DMS 273 (cell line): ENCODE measurements around the gene HERC6.
"Not testable (repeated sequence)": the region's sequence is repeated elsewhere in the genome, so short reads cannot be mapped to it uniquely, and the experiment has no call there.

Experiments used
- DNase-seq: peaks from one replicate; lab custom pipeline; 2025; ENCODE audit not compliant: unreplicated experiment; lab: John Stamatoyannopoulos, UW

The HERC6 gene

DNA sequence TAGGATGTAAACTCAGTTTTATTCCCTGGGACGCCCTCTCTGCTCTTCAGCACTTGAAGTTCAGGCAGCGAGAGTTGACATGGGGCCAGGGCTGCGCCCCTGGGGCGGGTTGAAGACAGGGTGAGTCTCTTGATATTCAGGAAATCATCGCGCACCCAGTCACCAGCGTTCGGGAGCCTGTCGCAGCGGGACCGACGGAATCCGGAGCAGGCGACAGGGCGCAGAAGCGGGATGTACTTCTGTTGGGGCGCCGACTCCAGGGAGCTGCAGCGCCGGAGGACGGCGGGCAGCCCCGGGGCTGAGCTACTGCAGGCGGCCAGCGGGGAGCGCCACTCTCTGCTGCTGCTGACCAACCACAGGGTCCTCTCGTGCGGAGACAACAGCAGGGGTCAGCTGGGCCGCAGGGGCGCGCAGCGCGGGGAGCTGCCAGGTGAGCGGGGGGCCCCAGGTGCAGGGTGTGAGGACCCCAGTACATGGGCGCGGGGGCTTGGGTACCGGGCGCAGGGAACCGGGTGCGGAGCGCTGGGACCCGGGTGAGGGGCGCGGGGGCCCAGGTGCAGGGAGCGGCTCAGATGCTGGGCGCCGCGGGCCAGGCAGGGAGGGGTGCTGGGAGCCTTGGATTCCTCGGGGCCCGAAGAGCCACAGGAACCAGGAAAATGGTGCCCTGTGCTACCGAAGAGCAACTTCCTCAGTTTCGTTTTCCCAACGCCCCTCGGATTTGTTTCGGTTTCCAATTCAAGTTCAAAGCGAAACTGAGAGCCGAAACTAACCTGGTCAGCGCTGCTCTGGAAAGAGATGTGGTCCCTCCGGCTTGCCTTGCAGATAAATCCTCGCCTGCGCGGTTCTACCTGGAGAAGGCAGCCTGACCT lies at the start of gene HERC6:
HERC6 (plus strand) TSS at position 162 of the 869 bp plus-strand sequence; CDS start at position 232, 70 bp downstream.
- peak; percentile 83 for DNase-seq

DNA sequence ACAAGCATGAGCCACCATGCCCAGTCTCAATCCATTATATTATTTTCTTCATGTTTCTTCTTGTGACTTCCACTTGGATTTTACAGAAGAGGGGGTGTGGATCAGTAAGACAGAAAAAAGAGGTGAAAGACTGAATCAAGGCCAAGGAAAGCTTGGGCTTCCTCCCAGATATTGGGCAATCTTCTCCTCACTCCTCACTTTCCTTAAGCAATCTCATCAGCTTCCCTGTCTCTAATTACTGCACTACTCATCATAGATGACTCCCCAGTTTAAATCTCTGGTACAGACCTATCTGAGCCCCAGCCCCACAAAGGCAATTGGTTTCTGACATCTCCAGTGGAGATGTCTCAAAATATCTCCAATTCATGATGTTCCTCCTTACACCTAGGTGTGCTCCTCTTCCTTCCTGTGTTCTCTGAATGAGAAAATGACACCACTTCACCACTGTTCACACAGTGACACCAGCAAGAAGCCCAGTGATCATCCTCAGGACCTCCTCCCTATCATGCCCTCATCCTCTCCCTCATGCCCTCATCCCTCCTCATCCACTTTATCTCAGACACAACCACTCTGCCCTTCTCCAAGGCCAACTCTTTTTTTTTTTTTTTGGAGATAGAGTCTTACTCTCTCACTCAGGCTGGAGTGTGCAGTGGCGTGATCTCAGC lies 44.8 kb upstream of the HERC6 start:
- no peak for DNase-seq

DNA sequence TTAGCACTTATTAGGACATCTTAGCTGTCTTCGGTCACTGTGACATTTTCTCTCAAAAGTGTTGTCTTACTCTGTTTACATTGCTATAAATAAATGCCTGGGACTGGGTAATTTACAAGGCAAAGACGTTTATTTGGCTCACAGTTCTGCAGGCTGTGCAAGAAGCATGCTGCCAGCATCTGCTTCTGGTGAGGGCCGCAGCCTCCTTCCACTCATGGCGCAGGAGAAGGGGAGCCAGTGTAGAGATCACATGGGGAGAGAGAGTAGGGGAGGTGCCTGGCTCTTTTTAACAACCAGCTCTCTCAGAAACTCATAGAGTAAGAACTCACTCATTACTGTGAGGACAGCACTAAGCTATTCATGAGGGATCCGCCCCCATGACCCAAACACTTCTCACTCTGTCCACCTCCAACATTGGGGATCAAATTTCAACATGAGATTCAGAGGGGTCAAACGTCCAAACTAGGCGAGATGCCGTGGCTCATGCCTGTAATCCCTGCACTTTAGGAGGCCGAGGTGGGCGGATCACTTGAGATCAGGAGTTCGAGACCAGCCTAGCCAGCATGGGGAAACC lies 43.5 kb upstream of the HERC6 start:
- no peak for DNase-seq

DNA sequence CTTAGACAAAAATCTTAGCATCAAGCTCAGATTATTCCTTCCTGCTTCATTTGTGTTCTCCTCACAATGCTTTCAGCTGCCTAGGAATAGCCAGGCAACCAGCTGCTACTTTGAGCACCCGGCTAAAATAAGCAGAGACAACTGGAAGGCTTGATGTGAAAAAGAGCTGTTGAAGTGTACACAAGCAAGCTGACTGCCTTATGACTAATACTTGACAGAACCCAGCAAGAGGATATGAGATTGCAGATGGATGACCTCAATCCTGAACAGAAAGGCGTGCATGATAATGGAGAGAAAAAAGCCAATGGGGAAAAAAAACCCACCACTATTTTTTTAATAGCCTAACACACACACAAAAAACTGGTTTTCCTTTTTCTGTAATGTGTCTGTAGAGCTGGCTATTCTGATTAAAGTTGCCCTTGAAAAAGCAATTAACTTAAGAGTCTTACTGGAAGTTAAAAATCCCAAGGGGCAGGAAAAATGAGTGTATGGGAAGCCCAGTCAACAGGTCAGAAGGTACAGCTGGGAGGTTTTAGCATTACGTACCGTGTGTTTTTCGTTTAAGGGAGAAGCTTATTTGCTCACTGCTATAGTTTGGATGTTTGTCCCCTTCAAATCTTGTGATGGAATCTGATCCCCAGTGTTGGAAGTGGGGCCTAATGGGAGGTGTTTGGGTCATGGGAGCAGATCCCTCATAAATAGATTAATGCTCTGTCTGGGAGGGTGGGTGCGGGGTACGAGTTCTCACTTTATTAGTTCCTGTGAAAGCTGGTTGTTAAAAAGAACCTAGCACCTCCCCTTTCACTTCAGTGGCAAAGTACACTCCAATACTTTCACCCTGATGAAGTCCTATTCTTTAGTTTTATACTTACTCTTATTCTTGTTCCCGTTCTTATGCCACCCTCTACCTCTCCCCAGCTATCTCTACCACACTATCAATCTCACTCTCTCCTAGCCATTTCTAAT lies 37.1 kb upstream of the HERC6 start:
- peak; percentile 49 for DNase-seq

DNA sequence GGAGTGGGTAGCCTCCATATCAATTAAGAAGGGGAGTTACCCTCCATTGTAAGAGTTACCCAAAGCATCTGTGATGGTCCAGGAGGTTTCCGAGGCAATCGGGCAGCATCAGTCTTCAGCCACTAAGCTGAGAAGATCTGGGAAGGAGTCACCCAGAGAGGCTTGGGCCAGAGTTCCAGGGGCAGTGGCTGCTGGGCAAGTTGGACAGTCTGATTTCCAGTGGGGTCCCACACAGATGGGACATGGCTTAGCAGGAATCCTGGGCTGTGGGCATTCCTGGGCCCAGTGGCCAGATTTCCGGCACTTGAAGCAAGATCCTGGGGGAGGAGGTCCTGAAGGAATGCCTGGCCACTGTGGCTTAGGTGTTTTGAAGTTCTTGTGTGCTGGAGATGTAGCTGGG lies 31.8 kb upstream of the HERC6 start:
- not testable (repeated sequence) for DNase-seq

DNA sequence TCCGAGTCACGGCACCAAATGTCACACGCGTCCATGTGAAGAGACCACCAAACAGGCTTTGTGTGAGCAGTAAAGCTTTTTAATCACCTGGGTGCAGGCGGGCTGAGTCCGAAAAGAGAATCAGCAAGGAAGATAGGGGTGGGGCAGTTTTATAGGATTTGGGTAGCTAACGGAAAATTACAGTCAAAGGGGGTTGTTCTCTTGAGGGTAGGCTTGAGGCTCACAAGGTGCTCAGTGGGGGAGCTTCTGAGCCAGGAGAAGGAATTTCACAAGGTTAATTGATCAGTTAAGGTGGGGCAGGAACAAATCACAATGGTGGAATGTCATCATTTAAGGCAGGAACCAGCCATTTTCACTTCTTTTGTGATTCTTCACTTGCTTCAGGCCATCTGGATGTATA lies 29.9 kb upstream of the HERC6 start:
- not testable (repeated sequence) for DNase-seq

DNA sequence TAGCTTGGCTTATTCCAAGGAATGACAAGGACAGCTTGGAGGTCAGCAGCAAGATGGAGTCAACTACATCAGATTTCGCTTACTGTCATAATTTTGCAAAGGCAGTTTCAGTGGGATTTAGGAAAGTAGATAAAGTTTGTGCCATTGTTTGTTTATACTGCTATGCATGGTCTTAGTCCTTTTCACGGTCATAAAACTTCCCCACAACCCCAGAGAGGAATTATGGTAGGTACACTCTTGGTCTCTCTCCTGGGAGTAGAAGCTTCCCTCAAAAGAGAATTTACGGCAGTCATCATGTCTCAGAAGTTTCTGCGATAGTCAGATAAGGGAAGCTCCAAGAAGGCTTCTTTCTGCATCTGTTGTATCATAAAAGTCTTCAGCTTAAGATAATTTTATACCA lies 27.9 kb upstream of the HERC6 start:
- DNase-seq: no peak

DNA sequence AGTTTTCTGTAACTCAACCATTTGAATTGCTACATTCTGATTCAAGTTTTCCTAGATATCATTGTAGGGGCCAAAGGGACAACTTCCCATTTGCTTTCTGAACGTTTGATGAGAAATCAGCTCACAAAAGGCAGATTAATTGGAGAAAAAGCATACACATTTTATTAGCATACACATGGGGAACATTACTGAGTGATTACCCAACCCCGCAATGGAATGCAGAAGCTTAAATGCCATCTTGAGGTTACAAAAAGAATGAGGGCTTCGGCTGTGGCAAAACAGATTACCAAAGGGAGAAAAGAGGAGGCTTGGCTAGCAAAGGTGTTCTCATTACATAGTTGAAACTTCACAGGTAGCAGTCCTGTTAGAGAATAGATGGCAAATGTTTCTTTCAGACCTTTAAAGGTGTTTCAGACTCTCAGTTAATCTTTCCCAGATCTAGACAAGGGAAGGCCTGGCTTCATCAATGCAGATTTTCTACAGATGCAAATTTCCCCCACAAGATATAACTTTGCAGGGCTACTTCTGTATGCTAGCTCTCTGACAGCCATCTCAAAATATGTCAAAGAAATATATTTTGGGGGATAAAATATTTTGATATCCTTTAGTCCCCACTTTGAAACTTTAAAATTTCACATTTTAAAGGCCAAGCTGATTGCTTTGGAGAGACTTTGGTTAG lies 26.5 kb upstream of the HERC6 start:
- no peak for DNase-seq

DNA sequence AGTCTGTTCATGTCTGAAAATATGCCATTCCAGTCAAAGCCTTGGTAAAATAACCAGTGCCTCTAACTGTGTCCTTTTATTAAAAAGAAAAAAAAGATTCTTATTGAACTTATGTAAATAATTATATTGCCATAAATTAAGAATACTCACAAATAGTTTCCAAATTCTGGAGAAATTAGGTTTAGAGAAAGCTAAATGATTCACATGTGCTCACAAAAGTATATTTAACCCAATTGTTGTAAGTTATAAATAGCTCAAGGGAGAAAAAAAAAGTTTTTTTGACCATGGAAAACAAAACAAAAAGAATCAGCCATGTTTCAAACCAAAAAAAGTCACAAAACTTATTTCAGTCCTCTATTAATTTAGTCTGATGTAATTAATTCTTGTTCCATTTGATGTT lies 25.3 kb upstream of the HERC6 start:
- DNase-seq: no peak

DNA sequence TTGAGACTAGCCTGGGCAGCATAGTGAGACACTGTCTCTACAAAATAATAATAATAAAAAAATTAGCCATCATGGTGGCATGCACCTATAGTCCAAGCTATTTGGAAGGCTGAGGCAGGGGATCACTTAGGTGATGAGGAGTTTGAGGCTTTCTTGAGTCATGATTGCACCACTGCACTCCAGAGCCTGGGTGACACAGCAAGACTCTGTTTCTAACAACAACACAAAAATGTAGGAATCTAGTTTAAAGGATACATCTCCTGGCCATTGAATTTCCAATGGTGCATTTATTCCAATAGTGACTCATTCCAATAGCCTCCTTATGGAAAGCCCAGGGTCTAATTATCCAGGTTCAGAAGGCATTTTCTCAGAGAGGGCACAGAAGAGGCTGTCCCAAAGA lies 21.9 kb upstream of the HERC6 start:
- DNase-seq: no peak

DNA sequence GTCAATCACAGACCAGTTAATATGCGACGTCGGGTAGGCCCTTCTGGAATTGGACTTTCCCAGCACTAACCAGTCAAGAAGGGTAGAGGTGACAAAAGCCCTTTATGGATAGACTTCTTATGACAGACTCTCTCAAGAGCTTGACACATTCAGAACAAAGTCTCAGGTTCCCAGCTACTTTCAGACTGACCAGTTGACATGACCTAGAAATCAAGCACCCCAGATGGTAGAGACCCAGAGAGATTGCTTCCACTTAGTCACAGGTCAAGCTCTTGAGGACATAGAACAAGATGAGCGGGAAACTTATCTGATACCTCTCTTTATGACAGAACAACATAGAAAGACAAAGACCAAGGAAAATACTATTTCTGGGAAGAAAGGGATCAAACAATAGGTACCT lies 21.4 kb upstream of the HERC6 start:
- no peak for DNase-seq

DNA sequence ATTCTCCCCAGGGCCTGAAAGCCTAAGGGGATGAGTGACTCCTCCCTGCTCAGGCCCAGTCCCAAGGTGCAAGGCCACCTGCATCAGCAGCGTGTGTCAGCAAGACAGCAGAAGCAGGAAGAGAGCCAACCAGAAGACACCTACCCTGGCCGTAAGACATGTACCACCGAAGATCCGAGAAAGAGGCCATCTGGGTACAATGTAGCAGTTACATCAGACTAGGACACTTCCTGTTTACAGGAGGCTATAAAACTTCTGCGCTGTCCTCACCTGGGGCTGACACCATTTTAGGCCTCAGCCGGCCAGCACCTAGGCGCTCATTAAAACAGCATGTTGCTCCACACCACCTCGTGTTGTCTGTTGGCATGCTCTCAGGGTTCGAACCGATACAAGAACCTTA lies 19.1 kb upstream of the HERC6 start:
- no peak for DNase-seq

DNA sequence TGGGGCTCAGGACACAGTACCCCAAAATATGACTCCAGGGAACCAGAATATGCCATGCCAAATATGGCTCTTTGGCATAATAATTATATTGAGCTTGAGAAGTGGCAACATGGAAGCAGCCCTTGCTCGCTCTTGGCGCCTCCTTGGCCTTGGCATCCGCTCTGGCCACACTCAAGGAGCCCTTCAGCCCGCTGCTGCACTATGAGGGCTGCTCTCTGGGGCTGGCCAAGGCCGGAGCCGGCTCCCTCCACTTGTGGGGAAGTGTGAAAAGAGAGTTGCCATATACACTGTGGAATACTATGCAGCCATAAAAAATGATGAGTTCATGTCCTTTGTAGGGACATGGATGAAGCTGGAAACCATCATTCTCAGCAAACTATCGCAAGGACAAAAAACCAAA lies 18.4 kb upstream of the HERC6 start:
- DNase-seq: no peak

DNA sequence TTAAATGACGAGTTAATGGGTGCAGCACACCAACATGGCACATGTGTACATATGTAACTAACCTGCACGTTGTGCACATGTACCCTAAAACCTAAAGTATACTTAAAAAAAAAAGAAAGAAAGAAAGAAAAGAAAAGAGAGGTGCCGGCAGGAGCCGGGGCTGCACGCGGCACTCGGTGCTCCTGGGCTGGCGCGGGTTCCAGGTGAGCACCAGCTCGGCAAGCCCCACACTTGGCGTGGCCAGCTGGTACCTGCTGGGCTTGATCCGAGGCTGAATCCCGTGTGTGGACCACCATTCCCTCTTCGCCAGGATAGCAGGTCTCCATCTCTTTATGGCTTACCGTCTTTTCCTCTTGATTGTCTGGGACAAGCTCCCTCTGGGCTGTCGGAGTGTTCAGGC lies 17.9 kb upstream of the HERC6 start:
- no peak for DNase-seq

DNA sequence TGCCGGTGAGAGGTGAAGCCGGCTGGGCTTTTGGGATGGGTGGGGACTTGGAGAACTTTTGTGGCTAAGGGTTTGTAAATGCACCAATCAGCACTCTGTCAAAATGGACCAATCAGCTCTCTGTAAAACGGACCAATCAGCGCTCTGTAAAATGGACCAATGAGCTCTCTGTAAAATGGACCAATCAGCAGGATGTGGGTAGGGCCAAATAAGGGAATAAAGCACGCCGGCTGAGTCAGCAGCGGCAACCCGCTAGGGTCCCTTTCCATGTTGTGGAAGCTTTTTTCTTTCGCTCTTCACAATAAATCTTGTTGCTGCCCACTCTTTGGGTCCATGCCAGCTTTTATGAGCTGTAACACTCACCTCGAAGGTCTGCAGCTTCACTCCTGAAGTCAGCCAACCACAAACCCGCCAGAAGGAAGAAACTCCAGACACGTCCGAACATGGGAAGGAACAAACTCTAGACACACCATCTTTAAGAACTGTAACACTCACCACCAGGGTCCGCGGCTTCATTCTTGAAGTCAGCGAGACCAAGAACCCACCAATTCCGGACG lies 17.4 kb upstream of the HERC6 start:
- DNase-seq: not testable (repeated sequence)

DNA sequence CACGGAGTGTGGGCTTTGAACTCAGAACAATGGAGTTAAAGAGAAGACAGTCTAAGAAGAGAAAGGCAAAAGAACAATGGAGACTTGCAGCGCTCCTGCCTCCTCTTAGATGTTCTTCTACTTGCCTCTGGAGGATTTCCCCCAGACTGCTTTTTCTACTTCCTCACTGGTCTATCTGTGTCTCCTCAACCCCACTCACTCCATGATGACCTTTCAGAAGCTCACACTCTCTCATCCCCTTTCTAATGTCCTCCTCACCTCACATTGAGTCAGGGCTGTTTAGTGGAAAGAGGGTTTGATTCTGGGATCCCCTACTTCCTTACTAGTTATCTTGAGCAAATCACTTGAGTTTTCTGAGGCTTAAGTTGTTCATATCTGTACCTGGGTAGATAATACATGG lies 12.2 kb upstream of the HERC6 start:
- DNase-seq: no peak

DNA sequence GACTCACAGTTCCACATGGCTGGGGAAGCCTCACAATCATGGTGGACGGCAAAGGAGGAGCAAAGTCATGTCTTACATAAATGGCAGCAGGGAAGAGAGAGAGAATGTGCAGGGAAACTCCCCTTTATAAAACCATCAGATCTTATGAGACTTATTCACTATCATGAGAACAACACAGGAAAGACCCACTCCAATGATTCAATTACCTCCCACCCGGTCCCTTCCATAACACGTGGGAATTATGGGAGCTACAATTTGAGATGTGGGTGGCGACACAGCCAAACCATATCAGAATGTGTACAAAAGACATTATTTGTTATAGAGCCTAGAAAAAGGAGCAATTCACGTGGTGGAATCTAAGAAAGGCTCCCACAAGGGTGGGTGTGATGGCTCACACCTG lies 10.8 kb upstream of the HERC6 start:
- no peak for DNase-seq

DNA sequence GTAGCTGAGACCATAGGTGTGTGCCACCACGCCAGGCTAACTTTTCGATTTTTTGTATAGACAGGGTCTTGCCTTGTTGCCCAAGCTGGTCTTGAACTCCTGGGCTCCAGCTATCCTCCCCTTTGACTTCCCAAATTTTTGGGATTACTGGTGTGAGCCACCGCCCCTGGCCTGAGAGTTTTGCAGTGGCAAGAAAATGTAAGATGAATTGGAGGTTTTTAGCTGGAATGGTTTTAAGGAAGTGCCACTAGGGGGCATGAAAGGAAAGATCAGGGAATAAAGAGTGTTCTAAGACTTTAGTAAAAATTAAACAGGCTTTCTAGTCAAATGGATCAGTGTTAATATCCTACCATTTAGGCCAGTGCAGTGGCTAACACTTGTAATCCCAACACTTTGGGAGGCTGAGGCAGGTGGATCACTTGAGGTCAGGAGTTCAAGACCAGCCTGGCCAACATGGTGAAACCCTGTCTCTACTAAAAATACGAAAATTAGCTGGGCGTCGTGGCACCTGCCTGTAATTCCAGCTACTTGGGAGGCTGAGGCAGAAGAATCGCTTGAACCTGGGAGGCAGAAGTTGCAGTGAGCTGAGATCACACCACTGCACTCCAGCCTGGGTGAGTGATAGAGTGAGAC lies 9.4 kb upstream of the HERC6 start:
- DNase-seq: peak; percentile 57

DNA sequence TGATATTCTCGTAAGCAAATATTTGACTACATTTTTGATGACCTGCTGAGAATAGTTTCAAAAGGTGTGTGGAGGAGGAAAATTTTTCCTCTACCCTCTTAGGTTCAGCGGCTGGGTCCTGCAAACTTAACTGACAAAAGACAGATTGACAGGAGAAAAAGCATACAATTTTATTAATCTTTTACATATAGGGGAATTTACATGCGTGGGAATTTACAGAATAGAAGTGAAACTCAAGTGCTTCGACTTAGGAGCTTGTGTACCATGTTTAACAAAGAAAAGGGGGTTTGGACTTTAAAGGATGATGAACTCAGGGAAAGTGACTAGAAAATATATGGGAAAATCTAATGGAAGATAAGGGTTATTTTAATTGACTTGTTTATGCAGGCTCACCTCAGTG lies 2.5 kb downstream of the HERC6 start:
- DNase-seq: no peak

DNA sequence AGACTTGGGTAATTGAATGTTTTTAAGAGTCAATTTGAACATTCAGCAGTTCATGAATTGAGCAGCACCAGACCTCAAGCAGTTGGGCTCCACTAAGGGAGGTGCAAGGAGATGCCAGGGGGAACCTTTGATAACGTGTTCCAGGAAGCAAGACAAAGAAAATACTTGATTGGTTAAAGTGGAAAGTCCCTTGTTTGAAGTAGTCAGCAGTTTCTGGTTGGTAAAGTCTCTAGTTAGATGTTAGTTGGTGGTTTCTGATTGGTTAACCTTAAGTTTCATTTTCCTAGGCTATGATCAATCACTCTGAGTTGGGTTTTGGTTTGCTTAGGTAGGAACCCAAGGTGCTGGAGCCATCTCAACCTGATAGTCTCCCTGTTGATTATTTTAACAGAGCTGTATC lies 4.0 kb downstream of the HERC6 start:
- no peak for DNase-seq
